ENCODE results near the gene GPBAR1.

Gene GPBAR1

GRCh38 chr2:218281449-218281848 lies 20.6 kb downstream of the GPBAR1 start:
- TF ChIP-seq CTCF (IDR thresholded peaks at IDR 0.05; ENCODE audit: low read depth, low read length) = no peak
- DNase-seq (ENCODE audit: extremely low read depth, low read depth) = no peak

- TF ChIP-seq CTCF (IDR thresholded peaks at IDR 0.05; ENCODE audit: low read depth, low read length) = no peak
- DNase-seq (ENCODE audit: extremely low read depth, low read depth) = no peak
Measured at GRCh38 chr2:218282173-218282991, 21.6 kb downstream of the GPBAR1 start.

- no peak for TF ChIP-seq CTCF (IDR thresholded peaks at IDR 0.05; ENCODE audit: low read depth, low read length)
- no peak for DNase-seq (ENCODE audit: extremely low read depth, low read depth)
Measured at GRCh38 chr2:218284106-218284811, 23.4 kb downstream of the GPBAR1 start.

- TF ChIP-seq CTCF (IDR thresholded peaks at IDR 0.05; ENCODE audit: low read depth, low read length) = no peak
- no peak for DNase-seq (ENCODE audit: extremely low read depth, low read depth)
Measured at GRCh38 chr2:218285604-218286003, 24.8 kb downstream of the GPBAR1 start.

- peak; percentile 87 for DNase-seq (ENCODE audit: extremely low read depth, low read depth)
- TF ChIP-seq CTCF (IDR thresholded peaks at IDR 0.05; ENCODE audit: low read depth, low read length) = no peak
Measured at GRCh38 chr2:218286570-218287459, 26.0 kb downstream of the GPBAR1 start.

- no peak for DNase-seq (ENCODE audit: extremely low read depth, low read depth)
Measured at GRCh38 chr2:218289639-218290315, 29.0 kb downstream of the GPBAR1 start.

More at GRCh38 chr2:218289639-218290315, 29.0 kb downstream of the GPBAR1 start:
- TF ChIP-seq CTCF (IDR thresholded peaks at IDR 0.05; ENCODE audit: low read depth, low read length) = no peak
